Aorta (tissue), 5 donors: Measurements from ENCODE around the gene CC2D2A. TPM values are rescaled to one million over a fixed set of nuclear protein-coding genes. Genes with fewer than 3 reads are reported as not detected.

Experiments used
- ATAC-seq: fragments of 200-7000 bp; cut with Tn5 transposase; one replicate; pipeline ENCODE4 v1.9.1; 2022; ENCODE audit warnings: moderate library complexity; ENCODE audit not compliant: low FRiP score
- DNase-seq, 2 donors: peaks; one replicate each; pipeline ENCODE4 v3.0.0-alpha.2; 2020
- H3K27ac ChIP-seq, 2 donors: one replicate each; pipeline ENCODE4 v1.5.1; 2013; ENCODE audit warnings: low read length in 2 of 2, mild to moderate bottlenecking in 2 of 2, moderate library complexity in 2 of 2, control low read depth in 1 of 2, inconsistent platforms in 1 of 2, low read depth in 1 of 2
- H3K27me3 ChIP-seq, 2 donors: one replicate each; pipeline ENCODE4 v1.6.1; 2013; ENCODE audit warnings: control low read depth in 1 of 2, low read length in 1 of 2, mild to moderate bottlenecking in 1 of 2, moderate library complexity in 1 of 2; ENCODE audit not compliant: insufficient read depth in 2 of 2, control insufficient read depth in 1 of 2
- H3K36me3 ChIP-seq, 2 donors: one replicate each; pipeline ENCODE4 v1.6.1; 2013; ENCODE audit warnings: control low read depth in 1 of 2, low read length in 1 of 2, mild to moderate bottlenecking in 1 of 2; ENCODE audit not compliant: insufficient read depth in 2 of 2, control insufficient read depth in 1 of 2
- H3K4me1 ChIP-seq, 2 donors: one replicate each; pipeline ENCODE4 v1.6.1; 2013; ENCODE audit warnings: low read length in 2 of 2, control low read depth in 1 of 2, mild to moderate bottlenecking in 1 of 2, moderate library complexity in 1 of 2; ENCODE audit not compliant: insufficient read depth in 2 of 2, control insufficient read depth in 1 of 2
- H3K4me3 ChIP-seq, 2 donors: one replicate each; pipeline ENCODE4 v1.5.1; 2013; ENCODE audit warnings: low read length in 2 of 2, control low read depth in 1 of 2, mild to moderate bottlenecking in 1 of 2
- H3K9me3 ChIP-seq: one replicate; pipeline ENCODE4 v1.6.1; 2013; ENCODE audit warnings: mild to moderate bottlenecking, low read length; ENCODE audit not compliant: control insufficient read depth
- WGBS, 2 donors: extraction: QIAGEN DNeasy Blood & Tissue Kit; methylation state at CpG; one replicate each; pipeline ENCODE4 v1.1.7; 2013; 5-methylcytosine and 5-hydroxymethylcytosine counted together
- intact Hi-C, 2 donors: fragments of 100-400 bp; cut with DNase I; formaldehyde crosslinking; loops; one replicate each; pipeline versions ENCODE4 v1.14.2 to v1.15.0; 2022
- polyA plus RNA-seq, 2 donors: library from polyadenylated mRNA; stranded (reverse); fragments of 200-250 nt; gene quantifications; one replicate each; pipeline ENCODE4 v1.2.3, GENCODE V29; 2013
- total RNA-seq, 2 donors: library from RNA; stranded (reverse); fragmentation: NEBNext Ultra II Directional; extraction: Animal tissue kit (Norgen Biotek cat#: 25700); gene quantifications; one replicate each; pipeline ENCODE4 v1.2.1, GENCODE V29; 2021
- donor health status: healthy with polysubstance abuse.
- donor health status: Bipolar disorder and iron deficiency.
- donor health status: DM: no; HTN: no; CAD: no.
- donor health status: DM: no; HTN: no; CAD: no.
- donor health status: DM: yes; HTN: yes; CAD: no.

The CC2D2A gene
- total and polyA plus RNA-seq, 4 donors, result 26.4 to 41.9 (median 37.3) TPM

DNA sequence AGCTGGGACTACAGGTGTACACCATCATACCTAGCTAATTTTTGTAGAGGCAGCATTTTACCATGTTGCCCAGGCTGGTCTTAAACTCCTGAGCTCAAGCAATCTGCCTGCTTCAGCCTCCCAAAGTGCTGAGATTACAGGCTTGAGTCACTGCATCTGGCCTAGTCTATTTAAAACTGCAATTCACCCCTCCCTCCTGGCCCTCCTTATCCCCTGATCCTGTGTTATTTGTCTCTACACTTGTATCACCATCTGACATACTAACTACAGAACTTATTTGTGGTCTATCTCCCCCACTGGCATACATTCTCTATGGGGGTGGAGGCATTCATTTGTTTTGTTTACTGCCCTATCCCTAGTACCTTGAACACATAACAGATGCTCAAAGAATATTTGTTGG, 23.7 kb downstream of the CC2D2A start:
- ATAC-seq (no peak), DNase-seq (no peak)
- no peaks in the 10 kb centered on the region for H3K4me1 ChIP-seq
- H3K27ac ChIP-seq, result no peak overlapping the region
- intact Hi-C loops, result no loop called here
- H3K9me3 ChIP-seq, result no peaks in the 10 kb centered on the region
- H3K27me3 ChIP-seq, result no peaks in the 10 kb centered on the region
- peaks cover 0 to 2% of the 10 kb centered on the region in 2 donors for H3K36me3 ChIP-seq
- no peak overlapping the region for H3K4me3 ChIP-seq

DNA sequence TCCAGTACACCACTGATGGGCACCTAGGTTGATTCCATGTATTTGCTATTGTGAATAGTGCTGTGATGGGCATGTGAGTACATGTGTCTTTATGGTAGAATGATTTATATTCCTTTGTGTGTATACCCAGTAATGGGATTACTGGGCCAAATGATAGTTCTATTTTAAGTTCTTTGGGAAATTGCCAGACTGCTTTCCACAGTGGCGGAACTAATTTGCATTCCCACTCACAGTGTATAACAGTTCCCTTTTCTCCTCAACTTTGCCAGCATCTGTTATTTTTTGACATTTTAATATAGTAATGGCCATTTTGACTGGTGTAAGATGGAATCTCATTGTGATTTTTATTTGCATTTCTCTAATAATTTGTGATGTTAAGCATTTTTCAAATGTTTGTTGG, 25.9 kb downstream of the CC2D2A start:
- no peaks in the 10 kb centered on the region for H3K9me3 ChIP-seq
- ATAC-seq, result no peak
- no peaks in the 10 kb centered on the region for H3K36me3 ChIP-seq
- H3K27me3 ChIP-seq, result no peaks in the 10 kb centered on the region
- H3K27ac ChIP-seq, result no peak overlapping the region
- no peak overlapping the region for H3K4me3 ChIP-seq
- 67 to 83% methylated on average over 1 of the region's 1 CpG for WGBS, 2 donors
- H3K4me1 ChIP-seq, result no peaks in the 10 kb centered on the region
- DNase-seq, result no peak
- intact Hi-C loops, result no loop called here

DNA sequence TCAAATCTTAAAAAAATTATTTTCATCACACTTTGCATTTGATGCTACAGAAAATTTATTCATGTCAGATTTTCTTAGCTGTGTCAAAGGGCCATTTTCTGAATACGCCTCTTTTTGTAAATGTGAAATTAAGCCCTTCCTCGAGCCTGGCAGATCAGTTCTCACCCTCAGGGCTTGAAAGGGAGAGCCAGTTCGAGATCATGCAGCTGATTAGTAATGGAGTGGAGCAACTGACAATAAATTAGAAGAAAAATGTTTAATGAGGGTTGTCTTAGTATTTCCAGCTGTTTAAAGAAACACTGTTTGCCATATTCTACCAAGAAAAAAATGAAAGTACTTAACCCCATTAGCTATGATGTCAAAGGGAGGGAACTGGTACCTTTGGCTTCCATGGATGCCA, 28.7 kb downstream of the CC2D2A start:
- intact Hi-C loops, result no loop called here
- no peak for ATAC-seq
- 86 to 87% methylated on average over 3 of the region's 3 CpGs for WGBS, 2 donors
- Histone ChIP-seq H3K4me1 (no peaks in the 10 kb centered on the region), H3K4me3 (no peak overlapping the region), H3K27ac (no peak overlapping the region), H3K36me3 (no peaks in the 10 kb centered on the region), H3K27me3 (no peaks in the 10 kb centered on the region), H3K9me3 (no peaks in the 10 kb centered on the region)
- DNase-seq, result no peak

DNA sequence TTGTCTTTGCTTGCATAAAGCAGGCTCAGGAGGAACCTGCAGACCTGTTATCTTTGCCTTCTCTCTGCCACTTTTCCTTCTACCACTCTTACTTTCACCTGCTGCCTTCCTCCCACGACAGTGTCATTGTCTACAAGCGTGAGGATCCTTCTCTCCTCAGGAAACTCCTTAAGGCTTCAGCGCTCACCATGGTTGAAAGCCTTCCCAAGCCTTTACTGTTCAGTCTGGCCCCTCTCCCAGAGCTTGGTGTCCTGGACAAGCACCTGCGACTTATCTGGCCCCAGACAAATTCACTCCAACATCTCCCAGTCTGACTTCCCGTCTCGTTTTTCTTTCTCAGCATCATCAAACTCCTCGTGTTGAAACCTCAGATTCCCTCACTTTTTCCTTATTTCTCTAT, 31.0 kb downstream of the CC2D2A start:
- no peak for DNase-seq
- no peaks in the 10 kb centered on the region for H3K36me3 ChIP-seq
- no peaks in the 10 kb centered on the region for H3K27me3 ChIP-seq
- H3K9me3 ChIP-seq, result no peaks in the 10 kb centered on the region
- no peak for ATAC-seq
- intact Hi-C loops, result no loop called here
- H3K4me1 ChIP-seq, result no peaks in the 10 kb centered on the region
- 87 to 90% methylated on average over 7 of the region's 7 CpGs for WGBS, 2 donors
- H3K27ac ChIP-seq, result no peak overlapping the region
- no peak overlapping the region for H3K4me3 ChIP-seq

DNA sequence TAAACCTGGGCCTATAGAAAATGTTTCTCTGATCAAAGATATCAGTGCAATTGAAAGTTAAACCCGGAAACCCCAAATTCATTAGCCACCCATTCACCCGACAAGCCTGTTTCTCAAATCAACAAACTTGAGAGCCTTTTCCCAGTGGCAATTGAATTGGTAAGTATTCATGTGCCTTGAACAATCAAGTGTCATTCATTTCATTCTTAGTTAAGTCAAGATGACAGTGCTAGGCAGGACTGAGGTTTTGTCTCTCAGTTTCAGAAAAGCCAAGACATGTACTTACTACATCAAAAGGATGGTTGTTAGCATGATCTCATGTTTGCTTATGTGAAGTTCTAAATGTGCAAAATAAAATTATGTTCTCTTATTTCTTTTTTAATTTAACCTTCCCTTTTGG, 32.3 kb downstream of the CC2D2A start:
- no peak for DNase-seq
- no peaks in the 10 kb centered on the region for H3K36me3 ChIP-seq
- ATAC-seq, result no peak

DNA sequence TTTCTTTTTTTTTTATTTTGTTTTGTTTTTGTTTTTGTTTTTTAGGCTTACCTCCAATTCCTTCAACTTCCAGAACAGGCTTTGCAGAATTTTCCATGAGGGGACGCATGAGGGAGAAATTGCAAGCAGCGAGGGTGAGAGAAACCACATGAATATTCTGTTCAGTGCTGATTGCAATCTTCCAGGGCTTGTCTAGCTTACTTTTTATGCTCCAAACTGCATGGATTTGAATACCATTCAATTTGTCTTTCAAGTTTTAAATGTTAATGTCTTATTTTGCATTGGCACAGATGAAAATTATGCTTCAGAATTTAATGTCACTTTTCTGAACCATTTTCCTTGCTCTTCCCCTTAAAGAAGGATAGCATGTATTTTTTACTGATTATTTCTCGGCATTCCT, 32.7 kb downstream of the CC2D2A start:
- H3K4me1 ChIP-seq, result no peaks in the 10 kb centered on the region
- no peaks in the 10 kb centered on the region for H3K27me3 ChIP-seq
- ATAC-seq (no peak), DNase-seq (no peak)
- H3K27ac ChIP-seq, result no peak overlapping the region
- no peaks in the 10 kb centered on the region for H3K9me3 ChIP-seq
- intact Hi-C loops, result no loop called here
- no peaks in the 10 kb centered on the region for H3K36me3 ChIP-seq
- WGBS, 2 donors, result 75 to 77% methylated on average over 3 of the region's 3 CpGs
- no peak overlapping the region for H3K4me3 ChIP-seq

More for the DNA sequence above, 32.3 kb downstream of the CC2D2A start:
- Histone ChIP-seq H3K4me3 (no peak overlapping the region), H3K4me1 (no peaks in the 10 kb centered on the region), H3K27ac (no peak overlapping the region), H3K9me3 (no peaks in the 10 kb centered on the region), H3K27me3 (no peaks in the 10 kb centered on the region)
- intact Hi-C loops, result no loop called here
- WGBS, 2 donors, result 90 to 96% methylated on average over 2 of the region's 2 CpGs

DNA sequence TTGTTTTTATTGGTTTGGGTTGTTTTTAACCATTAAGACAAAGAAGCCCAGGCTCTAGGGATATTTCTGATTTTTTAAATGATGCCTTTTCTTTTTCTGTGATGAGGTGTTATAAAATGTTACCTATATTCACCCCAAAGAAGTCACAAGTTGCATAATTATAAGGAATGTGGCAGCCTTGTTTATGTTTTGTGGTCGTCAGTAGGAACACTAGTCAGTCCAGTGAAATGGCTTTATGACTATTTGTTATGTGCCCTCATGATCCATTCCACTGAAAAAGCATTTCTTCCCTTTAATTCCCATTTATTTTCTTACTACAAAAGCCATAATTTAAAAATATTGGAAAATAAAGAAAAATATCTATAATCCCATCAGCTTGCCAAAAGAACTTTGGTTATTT, 34.4 kb downstream of the CC2D2A start:
- ATAC-seq (no peak), DNase-seq (no peak)
- no peaks in the 10 kb centered on the region for H3K36me3 ChIP-seq
- WGBS, 2 donors, result 35 to 44% methylated on average over 1 of the region's 1 CpG
- no peaks in the 10 kb centered on the region for H3K27me3 ChIP-seq
- no peaks in the 10 kb centered on the region for H3K4me1 ChIP-seq
- H3K27ac ChIP-seq, result no peak overlapping the region
- no peaks in the 10 kb centered on the region for H3K9me3 ChIP-seq
- intact Hi-C loops, result no loop called here
- no peak overlapping the region for H3K4me3 ChIP-seq

DNA sequence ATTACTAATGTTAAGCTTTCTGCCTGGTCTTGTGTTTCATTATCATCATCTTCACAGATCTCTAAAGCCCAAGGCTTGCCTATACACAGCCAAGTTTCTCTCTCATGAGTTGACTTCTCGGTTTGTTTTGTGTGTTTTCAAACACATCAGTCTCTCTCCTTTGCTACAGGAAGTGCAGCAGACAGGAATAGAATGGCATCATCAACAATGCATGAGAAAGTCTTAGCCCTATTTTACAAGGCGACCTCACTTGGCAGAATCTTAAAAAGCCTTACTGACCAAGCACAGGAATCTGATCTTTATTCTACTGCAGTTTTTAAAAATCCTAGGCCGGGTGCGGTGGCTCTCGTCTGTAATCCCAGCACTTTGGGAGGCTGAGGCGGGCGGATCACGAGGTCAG, 36.8 kb downstream of the CC2D2A start:
- ATAC-seq, result no peak
- Histone ChIP-seq H3K9me3 (no peaks in the 10 kb centered on the region), H3K27me3 (no peaks in the 10 kb centered on the region), H3K27ac (no peak overlapping the region), H3K36me3 (peaks cover 0 to 2% of the 10 kb centered on the region in 2 donors), H3K4me3 (no peak overlapping the region), H3K4me1 (no peaks in the 10 kb centered on the region)
- 25 to 27% methylated on average over 8 of the region's 8 CpGs for WGBS, 2 donors
- no peak for DNase-seq
- intact Hi-C loops, result no loop called here

DNA sequence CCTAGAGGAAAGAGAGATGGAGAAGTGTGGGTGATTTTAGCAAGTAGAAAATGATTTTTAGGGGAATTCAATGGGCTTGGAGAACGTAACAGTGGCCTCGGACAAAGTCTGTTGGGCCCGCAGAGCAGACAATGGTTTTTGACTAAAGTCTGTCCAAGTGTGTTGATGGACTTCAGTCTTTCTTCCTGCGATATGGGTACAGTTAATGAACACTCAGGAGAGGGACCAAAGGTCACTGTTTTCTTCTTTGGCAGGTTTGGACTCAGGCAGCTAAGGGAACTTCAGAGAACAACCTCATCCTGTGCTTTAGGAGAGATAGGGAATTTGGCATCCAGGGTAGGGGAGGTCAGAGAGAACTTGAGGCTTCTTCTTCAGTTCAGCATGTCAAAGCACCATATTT, 38.0 kb downstream of the CC2D2A start:
- Histone ChIP-seq H3K4me3 (no peak overlapping the region), H3K4me1 (no peaks in the 10 kb centered on the region), H3K27me3 (no peaks in the 10 kb centered on the region), H3K9me3 (no peaks in the 10 kb centered on the region), H3K27ac (no peak overlapping the region), H3K36me3 (peaks cover 0 to 2% of the 10 kb centered on the region in 2 donors)
- ATAC-seq, result no peak
- WGBS, 2 donors, result 81 to 96% methylated on average over 4 of the region's 4 CpGs
- intact Hi-C loops, result no loop called here
- DNase-seq, result no peak
